Transverse colon (tissue), 3 donors: Measurements from ENCODE around the gene PANX2.
"Not testable (repeated sequence)": the region's sequence is repeated elsewhere in the genome, so short reads cannot be mapped to it uniquely, and the experiment has no call there.

Experiments
- CTCF ChIP-seq, 5 experiments: fragments of 200-600 bp in 3 of 5; fragments of 450-650 bp in 2 of 5; sonication (generic) in 3 of 5; IDR thresholded peaks; 1 replicate in 2 of 5; 2 replicates in 3 of 5; pipeline ENCODE4 v1.5.1; 2016 to 2017; ENCODE audit warnings: antibody characterized with exemption in 5 of 5, inconsistent platforms in 3 of 5, mild to moderate bottlenecking in 2 of 5, moderate library complexity in 1 of 5
- EP300 ChIP-seq: sonication (generic); formaldehyde crosslinking; IDR thresholded peaks from one replicate; pipeline ENCODE4 v1.6.1; 2017; ENCODE audit warnings: antibody characterized with exemption, low read depth

DNA sequence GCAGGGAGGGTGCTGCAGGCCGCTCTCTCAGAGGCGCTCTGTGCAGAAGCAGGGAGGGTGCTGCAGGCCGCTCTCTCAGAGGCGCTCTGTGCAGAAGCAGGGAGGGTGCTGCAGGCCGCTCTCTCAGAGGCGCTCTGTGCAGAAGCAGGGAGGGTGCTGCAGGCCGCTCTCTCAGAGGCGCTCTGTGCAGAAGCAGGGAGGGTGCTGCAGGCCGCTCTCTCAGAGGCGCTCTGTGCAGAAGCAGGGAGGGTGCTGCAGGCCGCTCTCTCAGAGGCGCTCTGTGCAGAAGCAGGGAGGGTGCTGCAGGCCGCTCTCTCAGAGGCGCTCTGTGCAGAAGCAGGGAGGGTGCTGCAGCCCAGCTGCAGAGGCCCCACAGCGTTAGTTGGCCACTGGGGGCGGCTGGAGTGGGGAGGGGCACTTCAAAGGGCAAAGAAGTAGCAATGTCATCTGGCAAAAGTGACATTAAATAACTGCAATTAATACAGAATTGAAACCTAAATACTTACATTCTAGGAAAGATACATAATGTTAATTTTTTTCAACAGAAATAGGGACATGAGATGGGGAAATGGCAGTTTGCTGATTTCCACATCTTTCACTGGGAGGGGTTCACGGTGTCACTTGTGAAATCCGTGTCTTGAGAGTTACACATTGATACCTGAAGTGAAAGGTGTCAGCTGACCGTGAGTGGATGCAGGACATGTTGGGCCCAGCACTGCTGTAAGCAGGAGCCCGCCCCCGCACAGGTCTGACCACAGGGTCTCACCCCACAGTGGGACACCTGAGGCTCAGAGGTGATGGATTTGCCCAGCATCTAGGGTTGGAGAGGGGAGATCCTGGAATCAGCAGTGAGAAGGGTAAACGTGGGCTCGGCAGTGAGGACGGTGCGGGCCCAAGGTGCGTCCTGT is 23.0 kb upstream of the PANX2 start:
- TF ChIP-seq CTCF (IDR thresholded peaks at IDR 0.05); EP300: not testable (repeated sequence)
